GM06990 (cell line): ENCODE measurements around the gene GABRG3.

Source experiments
- DNase-seq: peaks from one replicate; pipeline ENCODE4 v3.0.0-alpha.2; 2011; ENCODE audit not compliant: insufficient read length; ENCODE audit errors: extremely low read depth
- H3K27me3 ChIP-seq: replicated peaks from 2 replicates; pipeline ENCODE4 v1.6.0; 2011; ENCODE audit warnings: low read length; ENCODE audit not compliant: control insufficient read depth, insufficient read depth
- H3K36me3 ChIP-seq: 2 replicates; pipeline ENCODE4 v1.5.1; 2011; ENCODE audit warnings: low read length; ENCODE audit not compliant: control insufficient read depth, insufficient read depth
- H3K4me3 ChIP-seq: replicated peaks from 2 replicates; pipeline ENCODE4 v1.5.1; 2011; ENCODE audit warnings: low read depth, mild to moderate bottlenecking, control low read depth, low read length
- TF ChIP-seq, protein P1 (sequence below): IDR thresholded peaks from 2 replicates; pipeline ENCODE4 v1.5.1; 2011; ENCODE audit warnings: low read length, control low read depth, mild to moderate bottlenecking, inconsistent platforms; ENCODE audit not compliant: insufficient read depth, poor library complexity, severe bottlenecking

Gene GABRG3

DNA sequence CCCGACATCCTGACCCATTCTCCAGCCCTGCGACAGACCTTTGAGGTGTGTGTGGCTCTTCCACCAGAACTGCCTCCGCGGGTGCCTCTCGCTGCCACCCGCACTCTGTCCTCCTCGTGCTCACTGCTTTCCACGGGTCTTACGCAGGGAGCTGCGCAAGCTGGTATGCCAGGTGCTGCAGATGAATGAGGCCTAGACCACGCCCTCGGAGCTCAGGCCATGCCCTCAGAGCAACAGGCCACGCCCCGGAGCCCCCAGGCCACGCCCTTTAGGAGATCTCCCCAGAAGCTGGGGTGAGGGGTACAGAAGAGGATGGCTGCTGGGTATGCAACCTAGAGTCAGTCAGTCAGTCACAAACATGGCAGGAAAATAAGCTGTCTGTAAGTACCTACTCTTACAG lies 300.3 kb downstream of the GABRG3 start:
- TF ChIP-seq, protein P1, sequence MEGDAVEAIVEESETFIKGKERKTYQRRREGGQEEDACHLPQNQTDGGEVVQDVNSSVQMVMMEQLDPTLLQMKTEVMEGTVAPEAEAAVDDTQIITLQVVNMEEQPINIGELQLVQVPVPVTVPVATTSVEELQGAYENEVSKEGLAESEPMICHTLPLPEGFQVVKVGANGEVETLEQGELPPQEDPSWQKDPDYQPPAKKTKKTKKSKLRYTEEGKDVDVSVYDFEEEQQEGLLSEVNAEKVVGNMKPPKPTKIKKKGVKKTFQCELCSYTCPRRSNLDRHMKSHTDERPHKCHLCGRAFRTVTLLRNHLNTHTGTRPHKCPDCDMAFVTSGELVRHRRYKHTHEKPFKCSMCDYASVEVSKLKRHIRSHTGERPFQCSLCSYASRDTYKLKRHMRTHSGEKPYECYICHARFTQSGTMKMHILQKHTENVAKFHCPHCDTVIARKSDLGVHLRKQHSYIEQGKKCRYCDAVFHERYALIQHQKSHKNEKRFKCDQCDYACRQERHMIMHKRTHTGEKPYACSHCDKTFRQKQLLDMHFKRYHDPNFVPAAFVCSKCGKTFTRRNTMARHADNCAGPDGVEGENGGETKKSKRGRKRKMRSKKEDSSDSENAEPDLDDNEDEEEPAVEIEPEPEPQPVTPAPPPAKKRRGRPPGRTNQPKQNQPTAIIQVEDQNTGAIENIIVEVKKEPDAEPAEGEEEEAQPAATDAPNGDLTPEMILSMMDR = no peak
- no peak for DNase-seq
- no peaks in the 10 kb centered on the region for H3K27me3 ChIP-seq
- no peaks in the 10 kb centered on the region for H3K36me3 ChIP-seq
- H3K4me3 ChIP-seq = no peak overlapping the region

DNA sequence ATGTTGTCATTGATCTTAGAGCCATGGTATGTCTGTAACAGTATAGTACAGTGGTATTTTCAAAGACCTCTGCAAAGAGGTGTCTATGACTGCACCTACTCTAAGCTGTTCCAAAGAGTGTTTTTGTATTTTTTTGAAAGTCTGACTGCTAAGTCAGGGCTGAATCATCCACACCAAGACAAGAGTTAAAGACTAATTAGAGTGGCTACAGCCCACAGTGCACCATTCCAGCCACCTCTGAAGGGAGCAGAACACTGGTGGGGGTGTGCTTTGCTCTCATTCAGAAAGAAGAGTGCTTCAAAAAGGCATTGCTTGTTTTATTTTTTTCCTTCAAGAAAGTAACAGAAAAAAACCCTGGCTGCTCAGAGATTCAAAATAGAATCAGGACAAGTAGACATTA lies 301.4 kb downstream of the GABRG3 start:
- H3K4me3 ChIP-seq = no peak overlapping the region
- H3K27me3 ChIP-seq = no peaks in the 10 kb centered on the region
- DNase-seq = no peak
- H3K36me3 ChIP-seq = no peaks in the 10 kb centered on the region
- TF ChIP-seq, protein P1 = no peak

DNA sequence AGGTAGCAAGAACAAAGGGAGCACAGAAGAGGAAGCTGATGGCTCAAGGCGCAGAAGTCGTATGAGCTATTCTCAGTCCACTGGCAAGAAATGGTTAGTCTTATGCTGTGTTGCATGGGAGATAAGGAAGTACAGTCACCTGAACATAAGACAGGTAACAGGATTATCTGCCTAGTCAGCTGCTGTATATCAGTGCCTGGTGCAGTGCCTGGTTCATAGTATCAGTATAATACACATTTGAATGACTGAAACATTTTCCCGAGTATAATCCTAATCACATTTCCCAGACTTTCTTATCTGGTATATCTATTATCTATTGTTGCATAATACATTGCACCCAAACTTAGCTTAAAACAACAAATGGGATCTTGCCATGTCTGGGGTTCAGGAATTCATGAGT lies 302.5 kb downstream of the GABRG3 start:
- TF ChIP-seq, protein P1 = no peak
- no peaks in the 10 kb centered on the region for H3K27me3 ChIP-seq
- no peak for DNase-seq
- no peak overlapping the region for H3K4me3 ChIP-seq
- H3K36me3 ChIP-seq = no peaks in the 10 kb centered on the region

DNA sequence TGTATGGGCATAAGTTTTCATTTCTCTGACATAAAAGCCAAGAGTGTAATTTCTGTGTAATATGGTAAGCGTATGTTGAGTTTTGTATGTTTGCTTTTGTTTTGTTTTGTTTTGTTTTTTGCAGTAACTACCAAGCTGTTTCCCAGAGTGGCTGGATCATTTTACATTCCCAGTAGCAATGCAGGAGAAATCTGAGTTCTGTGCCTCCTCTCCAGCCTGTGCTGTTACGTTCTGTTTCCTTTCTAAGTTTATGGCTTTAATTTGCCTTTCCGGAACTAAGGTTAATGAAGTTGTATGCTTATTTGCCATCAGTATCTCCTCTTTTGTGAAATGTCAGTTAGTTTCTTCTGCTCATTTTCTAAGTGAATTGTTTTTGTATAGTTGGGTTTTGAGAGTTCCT lies 307.8 kb downstream of the GABRG3 start:
- Histone ChIP-seq H3K36me3 (no peaks in the 10 kb centered on the region), H3K4me3 (no peak overlapping the region), H3K27me3 (no peaks in the 10 kb centered on the region)
- TF ChIP-seq, protein P1 = no peak
- no peak for DNase-seq

DNA sequence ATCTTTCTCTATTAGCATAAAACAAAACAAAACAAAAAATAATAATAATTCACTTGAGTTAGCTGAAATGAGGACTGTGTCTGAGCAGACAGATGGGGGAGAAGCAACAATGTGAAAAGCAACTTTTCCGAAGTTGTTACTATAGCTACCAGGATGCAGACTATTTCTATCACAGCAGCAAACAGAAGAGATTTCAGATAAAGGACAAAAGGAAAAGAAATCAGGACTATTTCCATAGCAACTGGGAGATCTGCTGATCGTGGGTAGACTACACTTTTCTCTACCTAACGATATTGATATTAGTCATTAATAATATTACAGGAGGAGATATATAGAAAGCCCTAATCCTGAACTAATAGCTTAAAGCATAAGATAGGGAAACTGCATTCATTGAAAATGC lies 321.7 kb downstream of the GABRG3 start:
- DNase-seq = no peak
- Histone ChIP-seq H3K4me3 (no peak overlapping the region), H3K27me3 (no peaks in the 10 kb centered on the region), H3K36me3 (no peaks in the 10 kb centered on the region)
- TF ChIP-seq, protein P1 = no peak

DNA sequence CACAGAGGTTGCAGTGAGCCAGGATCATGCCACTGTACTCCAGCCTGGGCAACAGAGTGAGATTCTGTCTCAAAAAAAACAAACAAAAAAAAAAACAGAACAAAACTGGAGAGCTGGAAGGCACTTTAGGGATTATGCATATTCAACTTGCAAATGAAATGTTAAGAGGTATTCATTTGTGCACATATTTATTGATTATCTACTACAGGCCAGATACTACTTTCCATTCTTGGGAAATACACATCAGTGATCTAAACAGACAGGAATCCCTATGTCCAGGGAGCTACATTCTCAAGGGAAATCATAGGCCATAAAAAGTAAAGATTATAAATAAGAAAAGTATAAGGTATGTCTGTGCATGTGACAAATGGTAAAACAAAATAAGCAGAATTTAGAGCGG lies 322.6 kb downstream of the GABRG3 start:
- no peaks in the 10 kb centered on the region for H3K27me3 ChIP-seq

More for the DNA sequence above, 322.6 kb downstream of the GABRG3 start:
- DNase-seq = no peak
- TF ChIP-seq, protein P1 = no peak
- Histone ChIP-seq H3K4me3 (no peak overlapping the region), H3K36me3 (no peaks in the 10 kb centered on the region)
